ENCODE results near the gene CMTM1. TPM values are rescaled to one million over a fixed set of nuclear protein-coding genes. Genes with fewer than 3 reads are reported as not detected.

CMTM1 gene
- polyA plus RNA-seq, 1 donor from 2014 or later: 1.6 TPM

- Histone ChIP-seq H3K27me3 (ENCODE audit: insufficient read depth, low read depth, low read length) (no peaks in the 10 kb centered on the region), H2AFZ (ENCODE audit: low read depth, low read length) (no peak overlapping the region), H3K4me2 (ENCODE audit: low read length) (no peak overlapping the region), H3K27ac (ENCODE audit: low read length) (no peak overlapping the region), H3K4me3 (ENCODE audit: low read length) (no peak overlapping the region), H3K9me2 (ENCODE audit: insufficient read depth, low read length) (no peaks in the 10 kb centered on the region), H3K9ac (ENCODE audit: low read length) (no peak overlapping the region), H4K20me1 (ENCODE audit: insufficient read depth) (no peaks in the 10 kb centered on the region), H3K79me2 (replicated peaks; ENCODE audit: insufficient read depth, low read length) (no peaks in the 10 kb centered on the region), H3F3A (ENCODE audit: insufficient read depth, low read length, poor library complexity, severe bottlenecking) (no peaks in the 10 kb centered on the region), H3K36me3 (ENCODE audit: insufficient read depth, low read length) (no peaks in the 10 kb centered on the region), H3K9me3 (ENCODE audit: low read length) (no peaks in the 10 kb centered on the region)
- no peak for TF ChIP-seq POLR2AphosphoS5 (IDR thresholded peaks at IDR 0.05)
- no peak for TF ChIP-seq TAF1 (IDR thresholded peaks at IDR 0.05; ENCODE audit: low read depth)
- TF ChIP-seq RAD21 (conservative IDR thresholded peaks at IDR 0.05): no peak
- no peak for TF ChIP-seq EP300 (conservative IDR thresholded peaks at IDR 0.05; ENCODE audit: poor library complexity, severe bottlenecking)
- TF ChIP-seq EZH2 (IDR thresholded peaks at IDR 0.05; ENCODE audit: borderline replicate concordance, insufficient read depth, low read length, poor library complexity, severe bottlenecking): no peak
- no peak for TF ChIP-seq SMC3 (conservative IDR thresholded peaks at IDR 0.05; ENCODE audit: poor library complexity)
- no peak for TF ChIP-seq REST (IDR thresholded peaks at IDR 0.05; ENCODE audit: borderline replicate concordance)
- no peak for TF ChIP-seq CTCF (IDR thresholded peaks at IDR 0.05; ENCODE audit: poor library complexity, severe bottlenecking)
- TF ChIP-seq MXI1 (conservative IDR thresholded peaks at IDR 0.05; ENCODE audit: poor library complexity, severe bottlenecking): no peak
Measured at GRCh38 chr16:66614161-66614802, 48.0 kb downstream of the CMTM1 start.

GRCh38 chr16:66616169-66616568 is 49.9 kb downstream of the CMTM1 start:
- H3K36me3 ChIP-seq (ENCODE audit: insufficient read depth, low read length): peaks cover 4% of the 10 kb centered on the region

More at GRCh38 chr16:66616169-66616568, 49.9 kb downstream of the CMTM1 start:
- Histone ChIP-seq H3F3A (ENCODE audit: insufficient read depth, low read length, poor library complexity, severe bottlenecking) (no peaks in the 10 kb centered on the region), H4K20me1 (ENCODE audit: insufficient read depth) (no peaks in the 10 kb centered on the region), H3K4me2 (ENCODE audit: low read length) (no peak overlapping the region), H3K9me3 (ENCODE audit: low read length) (no peaks in the 10 kb centered on the region), H3K9me2 (ENCODE audit: insufficient read depth, low read length) (no peaks in the 10 kb centered on the region), H3K27ac (ENCODE audit: low read length) (no peak overlapping the region), H3K79me2 (replicated peaks; ENCODE audit: insufficient read depth, low read length) (no peaks in the 10 kb centered on the region), H2AFZ (ENCODE audit: low read depth, low read length) (no peak overlapping the region), H3K27me3 (ENCODE audit: insufficient read depth, low read depth, low read length) (no peaks in the 10 kb centered on the region), H3K4me3 (ENCODE audit: low read length) (no peak overlapping the region), H3K9ac (ENCODE audit: low read length) (no peak overlapping the region)
- TF ChIP-seq CTCF (IDR thresholded peaks at IDR 0.05; ENCODE audit: poor library complexity, severe bottlenecking) (no peak), MXI1 (conservative IDR thresholded peaks at IDR 0.05; ENCODE audit: poor library complexity, severe bottlenecking) (no peak), EZH2 (IDR thresholded peaks at IDR 0.05; ENCODE audit: borderline replicate concordance, insufficient read depth, low read length, poor library complexity, severe bottlenecking) (no peak), REST (IDR thresholded peaks at IDR 0.05; ENCODE audit: borderline replicate concordance) (no peak), EP300 (conservative IDR thresholded peaks at IDR 0.05; ENCODE audit: poor library complexity, severe bottlenecking) (no peak), RAD21 (conservative IDR thresholded peaks at IDR 0.05) (no peak), TAF1 (IDR thresholded peaks at IDR 0.05; ENCODE audit: low read depth) (no peak), SMC3 (conservative IDR thresholded peaks at IDR 0.05; ENCODE audit: poor library complexity) (no peak), POLR2AphosphoS5 (IDR thresholded peaks at IDR 0.05) (no peak)
